Caco-2 (cell line): ENCODE results near the gene RBM4B. TPM values are rescaled to one million over a fixed set of nuclear protein-coding genes. Genes with fewer than 3 reads are reported as not detected.

Experiments used
- BruUV-seq: library from RNA; stranded (reverse); fragments of 400-500 nt; replicated peaks from 2 replicates; lab custom pipeline; 2021; lab: Mats Ljungman, UMichigan
- CTCF ChIA-PET: fragments of 300-600 bp; sonication (Branson Sonifier 250); formaldehyde crosslinking; loops from one replicate; lab custom pipeline; 2022; ENCODE audit warnings: antibody characterized with exemption; lab: Charles Lee
- POLR2A ChIA-PET: fragments of 300-600 bp; sonication (Branson Sonifier 250); formaldehyde crosslinking; loops from one replicate; lab custom pipeline; 2022; ENCODE audit warnings: antibody characterized with exemption; lab: Charles Lee
- DNase-seq, 2 experiments: peaks; one replicate each; pipeline versions ENCODE4 v3.0.0 to v3.0.0-alpha.2; 2020 to 2022
- H3K27me3 ChIP-seq: replicated peaks from 2 replicates; pipeline ENCODE4 v1.6.0; 2011; ENCODE audit warnings: low read length; ENCODE audit not compliant: control insufficient read depth, insufficient read depth
- H3K36me3 ChIP-seq: 2 replicates; pipeline ENCODE4 v1.5.1; 2011; ENCODE audit warnings: low read length; ENCODE audit not compliant: control insufficient read depth, insufficient read depth
- H3K4me1 ChIP-seq: fragments of 250-450 bp; sonication (Bioruptor Pico); 2 replicates; pipeline ENCODE4 v1.5.1; 2020; ENCODE audit warnings: mild to moderate bottlenecking
- H3K4me3 ChIP-seq: 2 replicates; pipeline ENCODE4 v1.5.1; 2011; ENCODE audit warnings: low read depth, mild to moderate bottlenecking, control low read depth, low read length
- H3K9me3 ChIP-seq: fragments of 250-450 bp; sonication (Bioruptor Pico); 2 replicates; pipeline ENCODE4 v1.5.1; 2020; ENCODE audit warnings: mild to moderate bottlenecking, moderate library complexity
- H3K27ac Mint-ChIP-seq: one replicate; pipeline ENCODE4 v1.8.0; 2022; ENCODE audit warnings: mixed read lengths; ENCODE audit not compliant: unreplicated experiment
- H3K27me3 Mint-ChIP-seq: one replicate; pipeline ENCODE4 v1.8.0; 2022; ENCODE audit warnings: mixed read lengths; ENCODE audit not compliant: insufficient read depth, unreplicated experiment
- H3K36me3 Mint-ChIP-seq: one replicate; pipeline ENCODE4 v1.8.0; 2022; ENCODE audit warnings: mild to moderate bottlenecking, mixed read lengths; ENCODE audit not compliant: insufficient read depth, unreplicated experiment
- H3K4me1 Mint-ChIP-seq: one replicate; pipeline ENCODE4 v1.8.0; 2022; ENCODE audit warnings: low read depth, mixed read lengths; ENCODE audit not compliant: unreplicated experiment
- H3K4me3 Mint-ChIP-seq: one replicate; pipeline ENCODE4 v1.8.0; 2022; ENCODE audit warnings: mild to moderate bottlenecking, moderate library complexity, mixed read lengths; ENCODE audit not compliant: unreplicated experiment
- H3K9me3 Mint-ChIP-seq: one replicate; pipeline ENCODE4 v1.8.0; 2022; ENCODE audit warnings: mixed read lengths; ENCODE audit not compliant: unreplicated experiment
- CTCF ChIP-seq, 2 experiments: fragments of 200-600 bp in 1 of 2; IDR thresholded peaks; 1 replicate in 1 of 2; 2 replicates in 1 of 2; pipeline versions ENCODE4 v1.5.1 to v1.8.0; 2011 to 2022; ENCODE audit warnings: antibody characterized with exemption in 1 of 2, control low read depth in 1 of 2, inconsistent platforms in 1 of 2, low read depth in 1 of 2, low read length in 1 of 2, mild to moderate bottlenecking in 1 of 2, moderate library complexity in 1 of 2; ENCODE audit not compliant: insufficient read depth in 1 of 2, severe bottlenecking in 1 of 2, unreplicated experiment in 1 of 2
- intact Hi-C: fragments of 100-400 bp; cut with micrococcal nuclease; formaldehyde crosslinking; loops from one replicate; pipeline ENCODE4 v1.10.0; 2022; ENCODE audit not compliant: unreplicated experiment
- total RNA-seq: library from RNA; stranded (reverse); gene quantifications from 2 replicates; pipeline ENCODE4 v1.2.3, GENCODE V29; 2022

The RBM4B gene
- total RNA-seq, 1 experiment from 2014 or later: 45.8 TPM

DNA sequence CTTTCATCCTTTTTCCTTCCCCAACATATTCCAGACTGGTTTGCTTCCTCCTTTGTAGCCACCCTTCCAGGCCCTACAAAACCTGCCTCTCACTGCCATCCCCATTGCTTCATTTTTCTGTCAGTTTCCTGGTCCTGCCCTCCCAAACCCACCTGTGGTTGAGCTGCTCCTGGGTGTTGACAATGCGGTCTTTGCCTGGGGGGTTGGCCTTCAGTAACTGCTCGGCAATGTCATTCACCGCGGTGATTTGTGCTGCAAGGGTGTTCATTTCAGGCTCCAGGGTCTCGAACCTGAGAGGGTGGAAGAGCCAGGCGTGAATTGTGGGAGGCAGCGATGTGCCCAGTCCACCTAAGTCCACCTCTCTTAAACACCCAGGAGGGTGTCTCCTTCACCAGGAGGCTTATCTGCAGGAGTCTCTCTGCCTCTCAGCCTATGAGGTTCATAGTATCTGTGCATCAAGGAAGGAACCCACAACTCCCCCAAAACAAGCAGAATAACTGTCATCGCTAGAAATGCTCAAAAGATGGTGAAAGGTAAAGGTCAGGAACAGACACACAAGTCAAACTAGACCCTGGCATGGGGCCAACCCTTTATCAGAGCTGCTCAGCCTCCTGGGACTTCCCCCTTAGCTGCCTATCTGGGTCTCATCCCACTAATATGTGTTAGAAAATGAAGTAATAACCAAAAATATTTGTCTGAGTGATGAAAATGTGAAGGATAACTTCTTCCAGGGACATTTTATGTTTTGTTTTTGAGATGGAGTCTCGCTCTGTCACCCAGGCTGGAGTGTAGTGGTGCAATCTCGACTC, 23.9 kb upstream of the RBM4B start:
- Histone ChIP-seq H3K4me1 (peaks cover 9% of the 10 kb centered on the region), H3K4me3 (no peak overlapping the region), H3K36me3 (no peaks in the 10 kb centered on the region), H3K9me3 (no peaks in the 10 kb centered on the region), H3K27me3 (no peaks in the 10 kb centered on the region)
- ChIA-PET POLR2A (no interaction called here), CTCF (no interaction called here)
- DNase-seq: no peak
- Mint-ChIP-seq H3K27me3 (no peaks in the 10 kb centered on the region), H3K9me3 (no peaks in the 10 kb centered on the region), H3K27ac (no peak overlapping the region), H3K4me1 (peaks cover under 1% of the 10 kb centered on the region), H3K36me3 (peaks cover 17% of the 10 kb centered on the region), H3K4me3 (no peak overlapping the region)
- no peak for TF ChIP-seq CTCF (IDR thresholded peaks at IDR 0.05; ENCODE audit: insufficient read depth in 1 of 2, low read depth in 1 of 2, low read length in 1 of 2, severe bottlenecking in 1 of 2, unreplicated experiment in 1 of 2)
- intact Hi-C loops: no loop called here
- BruUV-seq: no TSS peak

- H3K27ac Mint-ChIP-seq: no peak overlapping the region
- ChIA-PET POLR2A (interaction anchor here (1.1 kb wide), 1 partner anchor 84 kb away, joined by 4 read pairs; the partner anchor contains the start of gene RBM14), CTCF (no interaction called here)
- no peaks in the 10 kb centered on the region for H3K36me3 ChIP-seq
- no TSS peak for BruUV-seq
- H3K4me3 ChIP-seq: no peak overlapping the region
- H3K9me3 ChIP-seq: no peaks in the 10 kb centered on the region
- H3K9me3 Mint-ChIP-seq: no peaks in the 10 kb centered on the region
- H3K4me1 Mint-ChIP-seq: no peaks in the 10 kb centered on the region
- no peaks in the 10 kb centered on the region for H3K27me3 ChIP-seq
- H3K4me3 Mint-ChIP-seq: no peak overlapping the region
- no peaks in the 10 kb centered on the region for H3K27me3 Mint-ChIP-seq
- H3K36me3 Mint-ChIP-seq: peaks cover 16% of the 10 kb centered on the region
- intact Hi-C loops: no loop called here
- no peak for TF ChIP-seq CTCF (IDR thresholded peaks at IDR 0.05; ENCODE audit: insufficient read depth in 1 of 2, low read depth in 1 of 2, low read length in 1 of 2, severe bottlenecking in 1 of 2, unreplicated experiment in 1 of 2)
- H3K4me1 ChIP-seq: peaks cover 9% of the 10 kb centered on the region
- no peak for DNase-seq
Measured at GRCh38 chr11:66700742-66701141, 23.1 kb upstream of the RBM4B start.

- Mint-ChIP-seq H3K4me1 (no peaks in the 10 kb centered on the region), H3K9me3 (no peaks in the 10 kb centered on the region), H3K4me3 (no peak overlapping the region), H3K27me3 (no peaks in the 10 kb centered on the region), H3K36me3 (peaks cover 16% of the 10 kb centered on the region), H3K27ac (no peak overlapping the region)
- ChIA-PET POLR2A (interaction anchor here (1.1 kb wide), 1 partner anchor 84 kb away, joined by 4 read pairs; the partner anchor contains the start of gene RBM14), CTCF (interaction anchor here (0.8 kb wide), 1 partner anchor 108 kb away, joined by 4 read pairs; no protein-coding TSS in a partner anchor)
- no peak overlapping the region for H3K4me3 ChIP-seq
- peak in 1 of 2 experiments; percentile 39 for DNase-seq
- H3K27me3 ChIP-seq: no peaks in the 10 kb centered on the region
- H3K9me3 ChIP-seq: no peaks in the 10 kb centered on the region
- intact Hi-C loops: no loop called here
- H3K4me1 ChIP-seq: peaks cover 9% of the 10 kb centered on the region
- no peak for TF ChIP-seq CTCF (IDR thresholded peaks at IDR 0.05; ENCODE audit: insufficient read depth in 1 of 2, low read depth in 1 of 2, low read length in 1 of 2, severe bottlenecking in 1 of 2, unreplicated experiment in 1 of 2)
- no peaks in the 10 kb centered on the region for H3K36me3 ChIP-seq
- no TSS peak for BruUV-seq
Measured at GRCh38 chr11:66700337-66700736, 22.6 kb upstream of the RBM4B start.
